MCF 10A (cell line): Measurements from ENCODE around the gene STAT5A. TPM values are rescaled to one million over a fixed set of nuclear protein-coding genes. Genes with fewer than 3 reads are reported as not detected.

Source experiments
- BruUV-seq: library from RNA; stranded (reverse); fragments of 400-500 nt; replicated peaks from 2 replicates; lab custom pipeline; 2021; lab: Mats Ljungman, UMichigan
- CTCF ChIA-PET: fragments of 300-600 bp; sonication (Branson Sonifier 250); formaldehyde crosslinking; extraction: SDS; loops from one replicate; lab custom pipeline; 2021; ENCODE audit warnings: antibody characterized with exemption, inconsistent platforms; lab: Yijun Ruan, JAX
- POLR2A ChIA-PET: fragments of 300-600, 350-650 bp; sonication (Branson Sonifier 250); formaldehyde crosslinking; extraction: SDS; loops from one replicate; lab custom pipeline; 2020; ENCODE audit warnings: antibody characterized with exemption, inconsistent platforms; lab: Yijun Ruan, JAX
- DNase-seq: peaks from one replicate; pipeline ENCODE4 v3.0.0-alpha.2; 2018; ENCODE audit not compliant: unreplicated experiment
- H3K27ac Mint-ChIP-seq: one replicate; pipeline ENCODE4 v1.8.0; 2022; ENCODE audit warnings: mild to moderate bottlenecking, low read depth, mixed read lengths; ENCODE audit not compliant: unreplicated experiment
- H3K27me3 Mint-ChIP-seq: one replicate; pipeline ENCODE4 v1.8.0; 2022; ENCODE audit warnings: mixed read lengths; ENCODE audit not compliant: insufficient read depth, unreplicated experiment
- H3K36me3 Mint-ChIP-seq: one replicate; pipeline ENCODE4 v1.8.0; 2022; ENCODE audit warnings: mild to moderate bottlenecking, moderate library complexity, mixed read lengths; ENCODE audit not compliant: insufficient read depth, unreplicated experiment
- H3K4me1 Mint-ChIP-seq: one replicate; pipeline ENCODE4 v1.8.0; 2022; ENCODE audit warnings: mixed read lengths; ENCODE audit not compliant: insufficient read depth, unreplicated experiment
- H3K4me3 Mint-ChIP-seq: one replicate; pipeline ENCODE4 v1.8.0; 2022; ENCODE audit warnings: mild to moderate bottlenecking, moderate library complexity, mixed read lengths; ENCODE audit not compliant: unreplicated experiment
- H3K9me3 Mint-ChIP-seq: one replicate; pipeline ENCODE4 v1.8.0; 2022; ENCODE audit warnings: mixed read lengths; ENCODE audit not compliant: unreplicated experiment
- CTCF ChIP-seq: fragments of 200-600 bp; IDR thresholded peaks from one replicate; pipeline ENCODE4 v1.8.0; 2022; ENCODE audit warnings: antibody characterized with exemption, mild to moderate bottlenecking; ENCODE audit not compliant: unreplicated experiment
- intact Hi-C: fragments of 100-400 bp; cut with micrococcal nuclease; formaldehyde crosslinking; loops from 2 replicates; pipeline ENCODE4 v1.14.1; 2022
- total RNA-seq: library from RNA; stranded (reverse); gene quantifications from 2 replicates; pipeline ENCODE4 v1.2.3, GENCODE V29; 2022

Gene STAT5A
- total RNA-seq, 1 experiment from 2014 or later = 1.0 TPM

DNA sequence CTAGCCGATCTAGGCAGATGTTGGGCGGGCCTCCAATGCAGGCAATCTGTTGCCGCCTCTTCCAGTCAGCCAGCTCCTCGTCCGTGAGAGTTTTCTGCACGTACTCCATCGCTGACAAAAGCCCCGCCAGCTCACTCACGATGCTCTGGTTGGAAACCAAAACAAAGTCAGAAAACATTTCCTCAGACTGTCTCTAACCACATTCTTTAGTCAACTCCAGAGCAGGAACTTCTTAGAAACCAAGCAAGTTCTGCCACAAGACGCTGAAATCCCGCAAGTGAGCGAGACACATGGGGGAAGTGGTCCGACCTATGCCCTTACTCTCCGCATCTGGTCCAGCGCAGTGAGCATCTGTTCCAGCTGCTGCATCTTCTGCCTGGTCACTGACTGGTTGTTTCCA lies 49.1 kb downstream of the STAT5A start:
- H3K9me3 Mint-ChIP-seq = no peaks in the 10 kb centered on the region
- no peak for TF ChIP-seq CTCF
- DNase-seq = no peak
- H3K4me3 Mint-ChIP-seq = no peak overlapping the region
- H3K4me1 Mint-ChIP-seq = no peaks in the 10 kb centered on the region
- H3K27ac Mint-ChIP-seq = no peak overlapping the region
- H3K36me3 Mint-ChIP-seq = peaks cover 90% of the 10 kb centered on the region
- no peaks in the 10 kb centered on the region for H3K27me3 Mint-ChIP-seq
- intact Hi-C loops = no loop called here
- CTCF ChIA-PET = interaction anchor here (0.6 kb wide), 1 partner anchor 66 kb away, joined by 4 read pairs; no protein-coding TSS in a partner anchor
- BruUV-seq = no TSS peak
- POLR2A ChIA-PET = no interaction called here

DNA sequence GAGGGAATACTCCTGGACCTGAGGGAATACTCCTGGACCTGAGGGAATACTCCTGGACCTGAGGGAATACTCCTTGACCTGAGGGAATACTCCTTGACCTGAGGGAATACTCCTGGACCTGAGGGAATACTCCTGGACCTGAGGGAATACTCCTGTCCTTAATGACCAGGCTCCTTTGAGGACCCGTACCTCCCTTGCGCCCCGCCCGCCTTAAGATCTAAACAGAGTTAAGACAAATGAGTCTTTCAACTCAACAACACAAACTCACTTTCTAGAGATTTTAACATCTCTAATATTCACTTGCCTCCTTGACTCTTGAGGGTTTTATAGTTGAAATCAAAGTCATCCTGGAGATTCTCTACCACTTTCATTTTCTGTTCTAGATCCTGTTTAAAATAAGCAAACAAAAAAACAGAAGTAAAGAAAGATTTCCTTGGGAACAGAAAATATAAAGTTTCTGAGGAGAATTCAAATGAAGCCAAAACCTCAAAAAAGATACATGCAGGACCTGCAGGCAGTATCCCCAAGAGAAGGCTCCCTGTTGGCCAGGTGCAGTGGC lies 50.2 kb downstream of the STAT5A start:
- ChIA-PET POLR2A (no interaction called here), CTCF (no interaction called here)
- no peaks in the 10 kb centered on the region for H3K9me3 Mint-ChIP-seq
- H3K36me3 Mint-ChIP-seq = peaks cover 90% of the 10 kb centered on the region
- TF ChIP-seq CTCF = no peak
- H3K27ac Mint-ChIP-seq = no peak overlapping the region
- H3K4me1 Mint-ChIP-seq = no peaks in the 10 kb centered on the region
- no peak for DNase-seq
- H3K27me3 Mint-ChIP-seq = no peaks in the 10 kb centered on the region
- no TSS peak for BruUV-seq
- intact Hi-C loops = no loop called here
- no peak overlapping the region for H3K4me3 Mint-ChIP-seq

GRCh38 chr17:42339221-42339620 lies 50.9 kb downstream of the STAT5A start:
- ChIA-PET CTCF (interaction anchor here (0.6 kb wide), 1 partner anchor 59 kb away, joined by 3 read pairs; no protein-coding TSS in a partner anchor), POLR2A (interaction anchor here (1.8 kb wide), 1 partner anchor 84 kb away, joined by 4 read pairs; the partner anchor contains the start of gene CAVIN1)
- Mint-ChIP-seq H3K27ac (no peak overlapping the region), H3K4me1 (no peaks in the 10 kb centered on the region), H3K36me3 (peaks cover 90% of the 10 kb centered on the region), H3K27me3 (no peaks in the 10 kb centered on the region), H3K4me3 (no peak overlapping the region), H3K9me3 (no peaks in the 10 kb centered on the region)
- no TSS peak for BruUV-seq
- no peak for DNase-seq
- no peak for TF ChIP-seq CTCF
- intact Hi-C loops = no loop called here

DNA sequence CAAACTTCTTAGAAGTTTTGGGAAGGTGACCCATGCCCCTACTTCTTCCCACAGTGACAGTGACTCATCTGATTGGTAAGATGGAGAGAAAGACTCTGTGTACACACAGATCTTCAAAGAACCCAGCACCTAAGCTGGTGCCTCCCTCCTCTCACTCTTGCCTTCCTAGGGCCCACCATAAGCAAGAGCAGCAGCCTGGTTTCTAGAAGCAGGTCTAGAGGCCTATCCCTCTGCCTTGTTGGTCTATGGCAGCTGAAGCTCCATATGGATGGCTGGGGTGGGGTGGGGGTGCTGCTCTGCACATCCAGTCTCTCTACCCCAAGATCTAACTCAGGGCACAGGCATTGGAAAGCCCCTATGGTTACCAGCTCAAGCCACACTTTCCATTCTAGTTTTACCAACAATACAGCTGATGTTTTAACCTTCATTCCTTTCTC lies 52.4 kb downstream of the STAT5A start:
- ChIA-PET POLR2A (interaction anchor here (1.8 kb wide), 1 partner anchor 82 kb away, joined by 4 read pairs; the partner anchor contains the start of gene CAVIN1), CTCF (interaction anchor here (0.7 kb wide), 1 partner anchor 1340 kb away, joined by 5 read pairs; no protein-coding TSS in a partner anchor)
- no peaks in the 10 kb centered on the region for H3K9me3 Mint-ChIP-seq
- H3K27ac Mint-ChIP-seq = no peak overlapping the region
- BruUV-seq = no TSS peak
- no peaks in the 10 kb centered on the region for H3K27me3 Mint-ChIP-seq
- intact Hi-C loops = no loop called here
- no peak for DNase-seq
- peaks cover 90% of the 10 kb centered on the region for H3K36me3 Mint-ChIP-seq
- H3K4me3 Mint-ChIP-seq = no peak overlapping the region
- TF ChIP-seq CTCF = no peak
- H3K4me1 Mint-ChIP-seq = no peaks in the 10 kb centered on the region
